HCT116 (cell line): Measurements from ENCODE around the gene GRIK4. TPM values are rescaled to one million over a fixed set of nuclear protein-coding genes. Genes with fewer than 3 reads are reported as not detected.
A peak's percentile ranks its signal among the peaks of the same experiment; 100 is the strongest.

Experiments used
- ATAC-seq: fragments of 200-7000 bp; cut with Tn5 transposase; 2 replicates; pipeline ENCODE4 v1.9.1; 2020; ENCODE audit warnings: mild to moderate bottlenecking, moderate library complexity
- BruUV-seq: library from RNA; stranded (reverse); fragments of 400-500 nt; replicated peaks from 2 replicates; lab custom pipeline; 2021; lab: Mats Ljungman, UMichigan
- CTCF ChIA-PET: fragments of 300-600 bp; sonication (Branson Sonifier 250); formaldehyde crosslinking; loops from one replicate; lab custom pipeline; 2021; ENCODE audit warnings: antibody characterized with exemption; lab: Charles Lee
- POLR2A ChIA-PET: fragments of 300-600, 350-600 bp; sonication (Branson Sonifier 250); formaldehyde crosslinking; loops from one replicate; lab custom pipeline; 2021; ENCODE audit warnings: antibody characterized with exemption; lab: Charles Lee
- RAD21 ChIA-PET, 2 experiments: fragments of 300-600 bp; sonication (Branson Sonifier 250); formaldehyde crosslinking; loops; one replicate each; lab custom pipeline; 2023; ENCODE audit warnings: low total read pairs in 2 of 2; ENCODE audit not compliant: uncharacterized antibody in 2 of 2, unreplicated experiment in 2 of 2, low non-redundant PET in 1 of 2; lab: Charles Lee
- DNase-seq: peaks from one replicate; pipeline ENCODE4 v3.0.0-alpha.2; 2010; ENCODE audit warnings: low read depth, low spot score
- H2AFZ ChIP-seq: fragments of 200-600 bp; shearing (Covaris generic), sonication (generic); 2 replicates; pipeline ENCODE4 v1.6.1; 2017; ENCODE audit warnings: low read depth, mixed run types, mixed read lengths, antibody characterized with exemption, low read length; ENCODE audit not compliant: poor library complexity, severe bottlenecking
- H3K27ac ChIP-seq: 2 replicates; pipeline ENCODE4 v1.5.1; 2012; ENCODE audit warnings: low read depth, low read length
- H3K27me3 ChIP-seq: fragments of 200-600 bp; sonication (generic); 2 replicates; pipeline ENCODE4 v1.6.1; 2016; ENCODE audit warnings: mixed run types, low read length, mixed read lengths; ENCODE audit not compliant: insufficient read depth
- H3K36me3 ChIP-seq, 2 experiments: fragments of 200-500 bp in 1 of 2; fragments of 200-600 bp in 1 of 2; sonication (Bioruptor generic) in 1 of 2; sonication (generic) in 1 of 2; 2 replicates each; pipeline versions ENCODE4 v1.5.1 to v1.6.1; 2014 to 2016; ENCODE audit warnings: low read length in 2 of 2, inconsistent platforms in 1 of 2, mixed read lengths in 1 of 2, mixed run types in 1 of 2; ENCODE audit not compliant: insufficient read depth in 2 of 2, control insufficient read depth in 1 of 2
- H3K4me1 ChIP-seq, 2 experiments: fragments of 200-600 bp in 1 of 2; sonication (generic) in 1 of 2; 2 replicates each; pipeline versions ENCODE4 v1.5.1 to v1.6.1; 2012 to 2017; ENCODE audit warnings: low read length in 2 of 2, inconsistent platforms in 1 of 2, mild to moderate bottlenecking in 1 of 2, mixed read lengths in 1 of 2, mixed run types in 1 of 2, moderate library complexity in 1 of 2; ENCODE audit not compliant: insufficient read depth in 2 of 2, control insufficient read depth in 1 of 2
- H3K4me2 ChIP-seq: fragments of 200-600 bp; sonication (generic); 2 replicates; pipeline ENCODE4 v1.6.1; 2017; ENCODE audit warnings: mixed run types, low read length, mixed read lengths
- H3K4me3 ChIP-seq, 2 experiments: fragments of 200-600 bp in 1 of 2; sonication (generic) in 1 of 2; replicated peaks in 1 of 2; 2 replicates each; pipeline ENCODE4 v1.5.1; 2011 to 2016; ENCODE audit warnings: low read length in 2 of 2, control low read depth in 1 of 2, low read depth in 1 of 2, mild to moderate bottlenecking in 1 of 2, mixed read lengths in 1 of 2, mixed run types in 1 of 2
- H3K79me2 ChIP-seq: fragments of 200-600 bp; sonication (generic); 2 replicates; pipeline ENCODE4 v1.6.1; 2017; ENCODE audit warnings: mild to moderate bottlenecking, mixed run types, low read length, moderate library complexity, mixed read lengths; ENCODE audit not compliant: insufficient read depth
- H3K9ac ChIP-seq: fragments of 200-600 bp; sonication (generic); 2 replicates; pipeline ENCODE4 v1.6.1; 2016; ENCODE audit warnings: low read length, mixed read lengths
- H3K9me2 ChIP-seq: fragments of 200-600 bp; sonication (generic), shearing (Covaris generic); 2 replicates; pipeline ENCODE4 v1.6.1; 2017; ENCODE audit warnings: mixed run types, mild to moderate bottlenecking, moderate library complexity; ENCODE audit not compliant: insufficient read depth
- H3K9me3 ChIP-seq, 2 experiments: fragments of 200-500 bp in 1 of 2; fragments of 200-600 bp in 1 of 2; sonication (Bioruptor generic) in 1 of 2; sonication (generic) in 1 of 2; 2 replicates each; pipeline ENCODE4 v1.6.1; 2014 to 2017; ENCODE audit warnings: low read length in 2 of 2, mixed read lengths in 2 of 2, inconsistent platforms in 1 of 2, low read depth in 1 of 2, mild to moderate bottlenecking in 1 of 2, mixed run types in 1 of 2, moderate library complexity in 1 of 2; ENCODE audit not compliant: control insufficient read depth in 1 of 2, insufficient read depth in 1 of 2
- H4K20me1 ChIP-seq: fragments of 200-600 bp; sonication (generic), shearing (Covaris generic); 2 replicates; pipeline ENCODE4 v1.6.1; 2017; ENCODE audit warnings: mixed run types, mild to moderate bottlenecking, moderate library complexity; ENCODE audit not compliant: insufficient read depth
- EGR1 ChIP-seq: IDR thresholded peaks from 2 replicates; pipeline ENCODE4 v1.6.1; 2012; ENCODE audit warnings: low read depth
- ELF1 ChIP-seq: IDR thresholded peaks from 2 replicates; pipeline ENCODE4 v1.6.1; 2012; ENCODE audit warnings: low read depth, borderline replicate concordance
- FOSL1 ChIP-seq: IDR thresholded peaks from 2 replicates; pipeline ENCODE4 v1.6.1; 2012; ENCODE audit warnings: low read depth
- POLR2A ChIP-seq: IDR thresholded peaks from 2 replicates; pipeline ENCODE4 v1.7.0; 2011; ENCODE audit warnings: borderline replicate concordance; ENCODE audit not compliant: insufficient read depth, insufficient read length; ENCODE audit errors: extremely low read depth
- RAD21 ChIP-seq: IDR thresholded peaks from 2 replicates; pipeline ENCODE4 v1.6.1; 2012; ENCODE audit warnings: low read depth, mild to moderate bottlenecking
- SIN3A ChIP-seq: IDR thresholded peaks from 2 replicates; pipeline ENCODE4 v1.6.1; 2012; ENCODE audit warnings: low read depth
- SRF ChIP-seq: IDR thresholded peaks from 2 replicates; pipeline ENCODE4 v1.6.1; 2012; ENCODE audit warnings: low read depth
- TCF7L2 ChIP-seq: IDR thresholded peaks from 2 replicates; pipeline ENCODE4 v1.7.0; 2011; ENCODE audit warnings: borderline replicate concordance, inconsistent platforms; ENCODE audit not compliant: insufficient read depth, insufficient read length; ENCODE audit errors: extremely low read depth
- ZNF274 ChIP-seq: fragments of 200-500 bp; sonication (Bioruptor generic); IDR thresholded peaks from 2 replicates; pipeline ENCODE4 v1.6.1; 2014; ENCODE audit warnings: mild to moderate bottlenecking, low read depth, low read length, inconsistent platforms
- intact Hi-C: fragments of 100-400 bp; cut with micrococcal nuclease; formaldehyde crosslinking; loops from 2 replicates; pipeline ENCODE4 v1.10.0; 2022
- total RNA-seq: library from RNA; stranded (reverse); gene quantifications from one replicate; pipeline ENCODE4 v1.2.1, GENCODE V29; 2021; ENCODE audit not compliant: unreplicated experiment
- TF ChIP-seq, protein P1 (sequence below): IDR thresholded peaks from 2 replicates; pipeline ENCODE4 v1.6.1; 2012
- TF ChIP-seq, protein P2 (sequence below): IDR thresholded peaks from 2 replicates; pipeline ENCODE4 v1.6.1; 2011; ENCODE audit warnings: mild to moderate bottlenecking, low read length, moderate library complexity; ENCODE audit not compliant: insufficient replicate concordance; ENCODE audit errors: extremely low read depth

Gene GRIK4
- total RNA-seq, 1 experiment from 2014 or later, result 0.52 TPM

DNA sequence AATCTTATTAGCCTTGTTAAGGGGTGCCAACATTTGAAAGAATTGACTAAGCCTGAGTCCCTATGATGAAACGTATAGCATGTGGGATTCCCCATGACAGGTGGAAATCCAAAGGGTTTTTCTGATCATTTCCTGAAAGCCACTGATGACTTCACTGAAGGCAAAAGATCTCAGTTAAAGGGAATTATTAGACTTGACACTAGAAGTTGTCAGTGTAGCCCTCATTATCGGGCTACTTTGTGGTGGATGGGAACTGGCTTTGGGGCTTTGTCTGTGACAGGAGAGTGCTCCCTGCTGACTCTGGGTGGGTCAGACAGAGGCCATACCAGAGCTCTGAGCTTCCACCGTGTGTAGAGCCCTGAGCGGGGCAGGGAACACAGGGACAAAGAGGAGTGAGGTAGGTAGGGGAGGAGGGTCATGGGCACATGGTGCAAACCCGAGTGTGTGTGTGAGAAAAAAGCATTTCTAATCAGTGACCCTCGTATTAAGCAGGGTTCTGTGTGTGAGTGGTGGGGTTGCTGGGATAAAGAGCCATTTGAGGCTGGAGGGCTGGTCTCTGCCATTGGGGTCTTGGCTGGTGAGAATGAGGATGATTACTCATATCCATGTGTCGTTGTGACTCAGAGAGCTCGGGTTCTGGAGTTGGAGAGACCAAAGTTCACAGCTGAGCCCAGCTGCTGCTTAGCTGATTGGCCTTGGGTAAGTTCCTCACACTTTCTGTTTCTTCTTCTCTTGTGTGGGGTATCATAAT lies 101.1 kb downstream of the GRIK4 start:
- ChIA-PET POLR2A (no interaction called here), CTCF (interaction anchor here (0.6 to 1.0 kb wide), 2 partner anchors 9 to 13 kb away, joined by 3 read pairs; no protein-coding TSS in a partner anchor), RAD21 (no interaction called here)
- H3K79me2 ChIP-seq, result no peaks in the 10 kb centered on the region
- H3K4me1 ChIP-seq, result peaks cover 9 to 15% of the 10 kb centered on the region in 2 experiments
- H3K4me3 ChIP-seq, result no peak overlapping the region
- no peak; the same call in 1 of the 2 replicates for ATAC-seq
- no peaks in the 10 kb centered on the region for H4K20me1 ChIP-seq
- DNase-seq, result no peak
- H2AFZ ChIP-seq, result no peak overlapping the region
- no peaks in the 10 kb centered on the region for H3K9me2 ChIP-seq
- no peaks in the 10 kb centered on the region for H3K9me3 ChIP-seq
- H3K9ac ChIP-seq, result no peak overlapping the region
- TF ChIP-seq FOSL1 (peak; percentile 31; the same call in 1 of the 2 replicates), ELF1 (no peak), RAD21 (0 out of 2 replicates have a peak, but pooled peaks have one; percentile 6)
- TF ChIP-seq, all 23 proteins: peak for 2
- BruUV-seq, result no TSS peak
- H3K27me3 ChIP-seq, result no peaks in the 10 kb centered on the region
- H3K36me3 ChIP-seq, result no peaks in the 10 kb centered on the region
- intact Hi-C loops, result no loop called here
- no peak overlapping the region for H3K27ac ChIP-seq
- H3K4me2 ChIP-seq, result peak overlapping the region; percentile 51

DNA sequence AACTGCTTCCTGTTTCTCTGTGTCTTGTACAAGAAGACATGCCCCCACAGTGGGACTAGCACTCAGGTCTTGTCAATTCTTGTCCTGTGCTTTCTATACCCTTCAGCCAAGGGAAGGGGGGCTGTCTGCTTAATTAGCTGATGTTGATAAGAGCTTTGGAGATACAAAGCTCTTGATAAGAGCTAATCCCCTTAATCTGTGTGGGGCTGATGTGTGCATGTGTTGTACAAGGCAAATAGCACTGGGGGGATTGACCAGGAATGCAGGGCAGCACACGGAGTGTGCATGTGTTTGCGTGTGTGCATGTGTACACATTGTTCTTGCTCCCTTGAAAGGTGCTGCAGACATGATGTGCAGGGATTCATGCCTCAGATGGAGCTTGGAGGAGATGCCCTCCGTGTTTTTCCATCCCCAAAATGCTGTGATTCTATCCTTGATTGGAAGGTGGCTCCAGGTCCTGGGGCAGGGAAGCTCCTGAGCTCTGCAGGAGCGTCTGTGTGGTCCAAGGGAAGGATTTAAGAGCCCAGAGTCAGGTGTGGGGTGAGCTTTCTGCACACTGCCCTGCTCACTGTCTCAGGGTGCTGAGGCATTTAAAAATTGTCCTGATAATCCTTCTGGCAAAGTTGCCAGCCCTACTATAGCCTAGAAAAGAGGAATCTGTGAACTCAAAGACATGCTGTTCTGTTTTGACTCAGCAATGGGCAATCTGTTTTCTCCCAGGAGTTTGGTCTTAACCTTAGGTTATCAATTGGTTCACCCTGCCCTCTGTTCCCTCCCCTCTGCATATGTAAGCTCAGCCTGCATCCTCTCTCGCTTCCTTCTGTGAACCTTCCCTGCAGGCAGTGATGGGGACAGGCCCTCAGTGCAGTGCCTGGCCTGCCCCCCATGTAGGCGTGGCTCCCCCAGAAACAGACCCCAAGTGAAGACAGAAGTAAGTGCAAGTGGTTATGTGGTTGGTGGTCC lies 102.0 kb downstream of the GRIK4 start:
- intact Hi-C loops, result no loop called here
- no TSS peak for BruUV-seq
- RAD21 ChIA-PET, result no interaction called here
- Histone ChIP-seq H3K79me2 (no peaks in the 10 kb centered on the region), H3K27ac (no peak overlapping the region), H3K4me2 (peak overlapping the region; percentile 51), H3K4me1 (peaks cover 9 to 15% of the 10 kb centered on the region in 2 experiments), H2AFZ (no peak overlapping the region), H3K27me3 (no peaks in the 10 kb centered on the region), H3K4me3 (no peak overlapping the region), H3K9ac (no peak overlapping the region), H3K9me2 (no peaks in the 10 kb centered on the region), H4K20me1 (no peaks in the 10 kb centered on the region), H3K36me3 (no peaks in the 10 kb centered on the region), H3K9me3 (peaks cover 0 to 2% of the 10 kb centered on the region in 2 experiments; a peak in 2 of 4 replicates)
- no peak for ATAC-seq
- DNase-seq, result no peak
- CTCF ChIA-PET, result interaction anchor here (0.6 to 1.0 kb wide), 2 partner anchors 8 to 12 kb away, joined by 3 read pairs; no protein-coding TSS in a partner anchor
- POLR2A ChIA-PET, result no interaction called here
- TF ChIP-seq SIN3A, result no peak
- TF ChIP-seq, protein P1, sequence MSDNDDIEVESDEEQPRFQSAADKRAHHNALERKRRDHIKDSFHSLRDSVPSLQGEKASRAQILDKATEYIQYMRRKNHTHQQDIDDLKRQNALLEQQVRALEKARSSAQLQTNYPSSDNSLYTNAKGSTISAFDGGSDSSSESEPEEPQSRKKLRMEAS, result no peak
- TF ChIP-seq TCF7L2, result no peak
- no peak for TF ChIP-seq EGR1
- TF ChIP-seq, protein P2, sequence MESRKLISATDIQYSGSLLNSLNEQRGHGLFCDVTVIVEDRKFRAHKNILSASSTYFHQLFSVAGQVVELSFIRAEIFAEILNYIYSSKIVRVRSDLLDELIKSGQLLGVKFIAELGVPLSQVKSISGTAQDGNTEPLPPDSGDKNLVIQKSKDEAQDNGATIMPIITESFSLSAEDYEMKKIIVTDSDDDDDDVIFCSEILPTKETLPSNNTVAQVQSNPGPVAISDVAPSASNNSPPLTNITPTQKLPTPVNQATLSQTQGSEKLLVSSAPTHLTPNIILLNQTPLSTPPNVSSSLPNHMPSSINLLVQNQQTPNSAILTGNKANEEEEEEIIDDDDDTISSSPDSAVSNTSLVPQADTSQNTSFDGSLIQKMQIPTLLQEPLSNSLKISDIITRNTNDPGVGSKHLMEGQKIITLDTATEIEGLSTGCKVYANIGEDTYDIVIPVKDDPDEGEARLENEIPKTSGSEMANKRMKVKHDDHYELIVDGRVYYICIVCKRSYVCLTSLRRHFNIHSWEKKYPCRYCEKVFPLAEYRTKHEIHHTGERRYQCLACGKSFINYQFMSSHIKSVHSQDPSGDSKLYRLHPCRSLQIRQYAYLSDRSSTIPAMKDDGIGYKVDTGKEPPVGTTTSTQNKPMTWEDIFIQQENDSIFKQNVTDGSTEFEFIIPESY, result no peak
- TF ChIP-seq SRF, result no peak
- TF ChIP-seq ZNF274, result no peak
- TF ChIP-seq POLR2A, result no peak
